AG20443 (cell line): ENCODE results near the gene PDIA5.

Source experiments
- DNase-seq: peaks from one replicate; pipeline ENCODE4 v3.0.0; 2012; ENCODE audit warnings: low spot score, mixed read lengths

PDIA5 gene

DNA sequence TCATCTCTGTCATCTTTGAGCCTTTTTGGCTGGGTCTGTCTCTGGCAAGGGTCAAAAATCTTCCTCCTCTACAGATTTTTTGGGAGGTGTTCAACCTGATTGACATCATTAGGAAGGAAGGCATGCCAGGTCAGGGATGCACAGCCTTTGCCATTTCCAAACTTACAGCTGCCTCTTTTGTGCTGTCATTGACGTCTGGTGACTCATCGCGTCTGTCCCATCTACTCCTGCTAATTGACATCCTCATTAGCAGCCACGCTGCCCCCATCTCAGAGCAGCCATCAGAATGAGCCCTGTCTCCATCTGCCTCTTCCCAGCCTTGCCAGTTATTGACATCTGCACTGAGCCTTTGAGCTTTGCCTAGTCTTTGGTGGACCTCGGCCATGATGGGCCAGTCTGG lies 53.0 kb downstream of the PDIA5 start:
- DNase-seq = no peak

DNA sequence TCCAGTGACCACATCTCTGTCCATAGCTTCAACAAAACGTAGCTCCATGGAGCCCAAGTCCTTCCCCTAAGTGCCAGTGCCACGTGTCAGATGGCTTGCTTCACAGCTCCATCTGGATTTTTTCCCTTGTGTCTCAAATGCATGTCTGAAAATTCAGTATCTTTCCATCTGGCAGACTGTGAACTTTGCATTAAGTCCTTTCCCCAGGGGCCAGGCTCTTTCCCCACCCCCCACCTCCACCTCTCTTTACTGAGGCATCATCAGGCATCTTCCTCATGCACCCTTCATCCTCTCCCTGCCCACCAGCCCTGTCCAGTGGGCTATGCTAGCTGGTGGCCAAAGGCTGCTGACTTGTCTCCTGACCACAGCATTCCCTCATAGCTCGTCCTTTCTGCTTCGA lies 53.7 kb downstream of the PDIA5 start:
- no peak for DNase-seq

GRCh38 chr3:123122057-123122456 lies 55.2 kb downstream of the PDIA5 start:
- DNase-seq = no peak

DNA sequence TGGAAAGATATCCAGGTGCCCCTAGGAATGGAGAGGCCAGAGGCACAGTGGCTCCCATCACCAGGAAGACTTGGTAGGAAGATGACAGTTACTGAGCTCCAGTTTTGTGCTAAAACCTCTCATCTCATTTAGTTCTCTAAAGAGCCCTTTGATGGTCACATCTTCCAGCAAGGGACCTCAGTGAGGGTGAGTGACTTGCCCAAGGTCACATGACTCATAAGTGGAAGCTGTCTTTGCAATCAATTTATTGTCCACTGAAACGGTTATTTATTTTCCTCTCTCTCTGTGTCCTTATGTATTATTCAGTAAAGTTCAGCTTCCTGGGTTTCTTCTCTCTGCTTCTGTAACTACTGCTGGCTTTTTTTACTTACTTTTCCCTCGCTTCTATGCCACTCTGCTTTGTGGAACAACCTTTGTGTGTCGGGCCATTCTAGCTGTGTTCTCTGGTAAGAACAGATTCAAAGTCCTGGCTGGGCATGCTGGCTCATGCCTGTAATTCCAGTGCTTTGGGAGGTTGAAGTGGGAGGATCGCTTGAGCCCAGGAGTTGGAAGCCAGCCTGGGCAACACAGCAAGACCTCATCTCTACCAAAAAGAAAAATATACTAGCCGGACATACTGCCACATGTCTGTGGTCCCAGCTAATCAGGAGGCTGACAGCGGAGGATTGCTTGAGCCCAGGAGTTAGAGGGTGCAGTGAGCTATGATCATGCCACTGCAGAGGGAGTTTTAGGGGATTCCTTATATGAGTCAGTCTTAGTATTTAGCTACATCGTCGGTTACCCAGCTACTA lies 55.9 kb downstream of the PDIA5 start:
- DNase-seq = no peak

GRCh38 chr3:123123716-123124616 lies 57.1 kb downstream of the PDIA5 start:
- no peak for DNase-seq

DNA sequence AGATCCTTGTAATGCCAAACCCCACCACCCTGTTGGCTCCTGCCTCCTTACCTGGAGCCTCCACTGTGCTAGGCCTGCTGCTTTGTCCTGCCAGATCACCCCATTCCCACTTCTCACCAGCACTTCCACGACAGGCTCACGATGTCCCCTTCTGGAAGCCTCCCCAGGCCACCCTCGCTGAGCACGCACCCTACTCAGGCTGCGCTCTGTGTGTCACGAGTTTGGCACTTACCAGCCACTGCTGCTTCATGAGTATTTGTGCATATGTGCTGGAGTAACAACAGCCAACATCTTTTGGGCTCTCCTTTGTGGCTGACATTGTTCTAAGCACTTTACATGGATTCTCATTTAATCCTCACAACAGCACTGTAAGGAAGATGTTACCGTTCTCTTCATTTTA lies 58.1 kb downstream of the PDIA5 start:
- DNase-seq = no peak

GRCh38 chr3:123126031-123126430 lies 59.2 kb downstream of the PDIA5 start:
- DNase-seq = no peak

DNA sequence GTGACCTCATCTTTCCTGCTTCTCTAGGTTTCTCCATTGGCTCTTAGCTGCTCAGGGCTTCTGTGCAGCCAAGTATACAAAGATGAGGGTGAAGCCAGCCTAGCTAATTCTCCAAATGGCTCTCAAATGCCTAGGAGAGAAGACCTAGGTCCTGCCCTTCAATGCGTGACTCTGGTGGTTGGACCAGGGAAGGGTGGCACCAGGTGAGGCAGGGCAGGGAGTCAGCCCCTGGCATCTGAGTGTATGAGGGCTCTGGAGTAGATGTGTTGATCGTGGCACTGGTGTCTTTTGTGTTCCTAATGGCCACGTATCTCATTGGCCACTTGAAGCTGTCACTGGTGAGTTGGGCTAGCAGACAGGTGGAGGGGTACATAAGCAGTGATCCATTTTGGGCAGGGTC lies 59.8 kb downstream of the PDIA5 start:
- DNase-seq = no peak

DNA sequence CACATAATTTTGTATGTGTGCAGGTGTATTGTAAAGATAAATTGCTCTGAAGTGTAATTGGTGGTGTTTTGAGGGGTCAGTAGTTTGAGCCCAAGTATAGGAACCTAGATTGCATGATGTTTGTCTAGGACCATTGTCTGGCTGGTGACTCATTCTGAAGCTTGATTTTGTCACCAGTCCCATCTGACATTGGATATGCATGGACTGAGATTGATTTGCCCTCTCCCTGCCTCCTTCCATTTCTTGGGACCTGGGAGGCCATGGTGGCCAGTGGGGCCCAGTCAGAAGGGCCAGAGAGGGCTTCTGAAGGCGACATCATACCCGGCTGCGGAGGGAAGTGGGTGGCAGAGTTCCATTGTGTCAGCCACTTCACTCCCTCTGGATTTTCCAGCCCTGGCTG lies 62.3 kb downstream of the PDIA5 start:
- DNase-seq = no peak

DNA sequence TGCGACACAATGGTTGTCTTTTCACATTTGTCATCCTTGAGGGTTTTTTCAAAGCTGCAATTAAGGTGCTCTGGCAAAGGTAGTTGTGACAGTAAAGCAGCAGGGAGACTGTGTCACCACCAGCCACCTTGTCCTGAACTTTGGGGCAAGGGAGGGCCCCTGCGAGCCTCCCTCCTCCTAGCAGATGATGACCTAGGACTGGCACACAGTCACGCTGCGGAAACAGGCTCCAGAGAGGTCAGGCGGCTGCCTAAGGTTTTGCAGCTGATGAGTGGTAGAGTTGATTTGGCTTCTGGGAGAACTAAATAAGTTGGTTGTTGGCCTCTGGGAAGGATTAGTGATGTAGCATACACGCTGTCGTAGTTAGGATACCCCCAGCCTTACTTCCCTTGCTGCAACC lies 62.7 kb downstream of the PDIA5 start:
- no peak for DNase-seq

DNA sequence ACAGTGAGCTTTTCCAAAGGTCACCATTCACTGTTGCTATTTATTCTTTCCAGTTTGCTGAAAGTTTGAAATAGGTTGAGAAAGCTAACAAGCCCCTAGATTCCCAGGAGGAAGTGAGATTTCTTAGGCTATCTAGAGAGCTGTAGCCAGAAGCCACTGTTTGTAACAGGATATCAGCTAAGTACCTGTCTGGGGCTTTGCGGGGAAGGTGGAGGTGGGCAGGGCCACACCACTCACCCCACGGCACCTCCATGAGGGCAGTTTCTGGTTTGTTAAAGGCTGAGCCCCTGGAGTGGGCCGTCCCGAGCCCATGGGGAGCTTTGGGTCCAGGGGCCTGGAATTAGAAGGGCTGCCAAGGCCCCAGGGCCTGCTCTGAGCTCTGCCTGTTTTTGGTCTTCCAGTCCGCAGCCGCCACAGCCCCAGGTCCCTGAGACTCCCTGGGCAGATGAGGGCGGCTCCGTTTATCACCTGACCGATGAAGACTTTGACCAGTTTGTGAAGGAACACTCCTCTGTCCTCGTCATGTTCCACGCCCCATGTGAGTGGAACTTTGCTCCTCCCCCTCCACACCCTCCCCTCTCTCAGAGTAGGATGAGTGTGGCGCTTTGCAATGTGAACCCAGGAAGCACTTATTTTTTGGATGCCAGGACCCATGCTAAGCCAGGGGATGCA lies 63.4 kb downstream of the PDIA5 start:
- no peak for DNase-seq

- DNase-seq = no peak
These were observed 67.8 kb downstream of the PDIA5 start for GRCh38 chr3:123134671-123135070.

GRCh38 chr3:123137001-123137400 lies 70.2 kb downstream of the PDIA5 start:
- no peak for DNase-seq

DNA sequence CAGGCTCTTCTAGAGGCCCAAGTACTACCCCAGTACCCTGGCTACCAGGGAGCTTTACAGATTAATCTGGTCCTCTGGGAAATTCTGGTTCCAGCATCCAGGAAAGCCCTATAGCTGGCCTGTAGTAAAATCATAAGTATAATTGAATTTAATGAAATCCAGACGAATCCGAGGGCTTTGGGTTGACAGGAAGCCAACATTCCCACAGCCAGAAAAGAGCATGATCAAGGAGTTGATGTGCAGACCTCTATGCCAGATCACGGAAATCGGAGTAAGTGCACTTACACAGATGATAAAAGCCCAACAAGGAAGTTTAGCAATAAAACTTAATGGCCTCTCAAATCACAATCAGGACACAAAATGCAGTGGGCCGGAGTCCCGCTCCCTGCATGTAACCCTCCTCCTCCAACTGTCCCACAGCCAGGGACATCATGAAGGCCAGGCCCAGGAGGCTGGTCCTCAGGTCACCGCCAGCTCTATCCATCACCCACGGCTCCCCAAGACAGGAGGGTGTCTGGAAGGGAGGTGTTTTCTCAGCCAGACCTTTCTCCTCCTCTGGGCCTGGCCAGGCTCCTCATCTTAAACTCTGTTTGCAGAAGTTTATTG lies 72.1 kb downstream of the PDIA5 start:
- DNase-seq = peak; percentile 38

- no peak for DNase-seq
These were observed 72.7 kb downstream of the PDIA5 start for GRCh38 chr3:123139522-123139921.

- DNase-seq = no peak
These were observed 73.7 kb downstream of the PDIA5 start for GRCh38 chr3:123140550-123140949.

DNA sequence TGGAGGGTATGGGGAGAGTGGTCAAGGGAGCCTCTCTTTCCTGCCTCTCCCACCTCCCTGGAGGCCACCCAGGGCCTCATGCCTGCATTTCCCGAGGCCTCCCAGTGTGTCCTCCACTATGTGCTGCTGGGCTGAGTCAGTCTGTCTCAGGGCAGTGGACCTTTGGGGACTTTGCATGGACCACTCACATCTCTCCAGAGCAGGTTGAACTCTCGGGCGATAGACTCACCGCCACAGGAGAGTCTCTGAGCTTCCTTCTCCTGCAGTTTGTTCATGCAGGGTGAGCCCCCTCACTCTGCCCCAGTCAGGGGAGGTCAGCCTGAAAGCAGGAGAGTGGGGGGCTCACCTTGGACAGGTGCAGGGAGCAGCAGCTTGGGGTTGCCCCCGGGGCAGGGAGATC lies 74.5 kb downstream of the PDIA5 start:
- DNase-seq = no peak

DNA sequence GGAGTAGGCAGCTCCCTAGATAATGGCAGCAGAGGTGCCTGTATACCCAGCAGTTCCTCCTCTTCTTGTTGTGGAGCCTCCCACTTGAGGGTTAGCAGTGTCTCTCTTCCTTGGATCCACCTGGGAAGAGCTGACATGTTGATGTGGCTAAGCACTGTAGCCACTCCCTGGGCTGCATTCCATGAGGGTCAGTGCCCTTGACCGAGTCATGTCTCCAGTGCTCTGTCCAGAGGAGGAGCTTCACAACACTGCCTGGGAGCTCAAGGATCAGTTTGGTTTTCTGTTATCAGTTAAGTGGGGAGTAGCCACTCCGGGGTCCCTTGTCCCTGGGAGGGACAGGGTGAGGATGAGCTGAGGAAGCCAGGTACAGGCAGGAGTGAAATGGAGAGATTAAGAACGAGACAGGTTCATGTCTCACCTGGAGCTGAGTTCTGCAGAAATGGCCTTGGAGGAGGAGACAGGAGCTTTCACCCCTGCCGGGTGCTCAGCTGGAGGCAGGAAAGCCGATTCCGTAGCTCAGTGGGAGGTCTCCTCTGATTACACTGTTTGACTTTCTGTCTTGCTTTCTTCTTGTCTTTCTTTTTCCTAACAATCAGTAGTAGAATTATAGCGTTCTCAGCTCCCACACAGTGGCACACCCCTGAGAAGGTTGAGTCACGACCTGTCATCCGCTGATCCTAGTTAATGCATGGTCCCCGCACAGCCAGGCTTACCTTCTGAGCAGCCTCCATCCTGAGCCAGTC lies 77.0 kb downstream of the PDIA5 start:
- DNase-seq = peak; percentile 63

- no peak for DNase-seq
These were observed 81.1 kb downstream of the PDIA5 start for GRCh38 chr3:123147754-123148535.

DNA sequence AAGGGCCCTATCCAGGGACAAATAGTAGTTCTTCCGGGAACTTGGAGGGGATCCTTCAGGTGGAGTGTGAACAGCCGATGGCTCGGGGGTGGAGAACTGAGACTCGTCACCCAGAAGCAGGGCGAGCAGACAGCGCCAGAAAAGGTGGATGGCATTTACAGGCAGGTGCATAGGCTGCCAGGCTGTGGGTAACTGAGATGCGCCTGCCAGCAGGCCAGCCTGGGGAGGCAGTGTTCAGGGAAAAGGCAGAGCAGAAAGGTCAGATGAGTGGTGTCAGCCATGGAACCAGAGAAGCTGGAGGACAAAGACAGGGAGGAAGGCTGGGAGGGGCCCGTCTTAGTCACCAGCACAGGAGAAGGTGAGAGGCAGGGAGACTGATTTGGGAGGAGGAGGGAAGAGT lies 81.9 kb downstream of the PDIA5 start:
- no peak for DNase-seq

DNA sequence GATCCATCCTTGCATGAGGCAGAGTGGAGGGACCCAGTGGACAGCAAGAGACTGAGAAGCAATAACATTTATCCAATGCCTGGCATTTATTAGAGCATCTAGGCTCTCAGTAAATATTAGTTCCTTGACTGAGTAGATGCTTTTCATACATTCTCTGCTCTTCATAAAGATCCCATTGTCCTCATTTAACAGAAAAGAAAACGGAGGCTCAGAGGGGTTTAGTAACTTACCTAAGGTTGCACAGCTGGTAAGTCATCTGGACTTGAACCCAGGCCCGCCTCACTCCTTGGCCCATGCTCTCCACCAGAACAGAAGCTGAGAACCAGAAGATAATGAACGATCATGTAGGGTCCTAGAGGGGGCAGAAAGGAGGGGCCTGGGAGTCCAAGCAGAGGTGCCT lies 82.7 kb downstream of the PDIA5 start:
- no peak for DNase-seq
